GM12873 (cell line): ENCODE results near the gene ERV3-1.

ENCODE experiments used
- CTCF ChIP-seq: IDR thresholded peaks from 2 replicates; pipeline ENCODE4 v1.5.1; 2012; ENCODE audit warnings: low read depth, mild to moderate bottlenecking, moderate library complexity, low read length, control low read depth; ENCODE audit not compliant: insufficient read depth; ENCODE audit errors: missing control alignments

ERV3-1 gene

GRCh38 chr7:64990216-64990615 lies 16.3 kb downstream of the ERV3-1 start:
- TF ChIP-seq CTCF, result no peak

GRCh38 chr7:64978497-64979203 lies 27.8 kb downstream of the ERV3-1 start:
- no peak for TF ChIP-seq CTCF

GRCh38 chr7:64965594-64965993 lies 40.9 kb downstream of the ERV3-1 start:
- TF ChIP-seq CTCF, result no peak

GRCh38 chr7:64959072-64959747 lies 47.3 kb downstream of the ERV3-1 start:
- no peak for TF ChIP-seq CTCF

GRCh38 chr7:64951250-64951848 lies 55.1 kb downstream of the ERV3-1 start:
- peak; percentile 73 for TF ChIP-seq CTCF

GRCh38 chr7:64947252-64948000 lies 59.1 kb downstream of the ERV3-1 start:
- no peak for TF ChIP-seq CTCF

- TF ChIP-seq CTCF, result peak; percentile 6
These were observed 59.7 kb downstream of the ERV3-1 start for GRCh38 chr7:64946772-64947171.
